Kidney (tissue), 14 donors: ENCODE results near the gene SPSB3. TPM values are rescaled to one million over a fixed set of nuclear protein-coding genes. Genes with fewer than 3 reads are reported as not detected.
A peak's percentile ranks its signal among the peaks of the same experiment; 100 is the strongest.

Experiments
- DNase-seq, 5 donors: peaks; one replicate each; pipeline ENCODE4 v3.0.0-alpha.2; 2013 to 2020
- FAIRE-seq: peaks from 2 replicates; lab custom pipeline; 2012; peaks lifted over from hg19 to GRCh38; lab: Jason Lieb, UNC
- H3K27ac ChIP-seq, 2 donors: one replicate each; pipeline ENCODE4 v1.7.0; 2013; ENCODE audit warnings: low read depth in 2 of 2, low read length in 2 of 2, inconsistent platforms in 1 of 2
- H3K27me3 ChIP-seq: one replicate; pipeline ENCODE4 v1.7.1; 2013; ENCODE audit warnings: low read length, inconsistent platforms; ENCODE audit not compliant: control insufficient read depth, insufficient read depth
- H3K36me3 ChIP-seq, 3 donors: one replicate each; pipeline versions ENCODE4 v1.7.0 to v1.7.1; 2013; ENCODE audit warnings: low read length in 3 of 3, control low read depth in 1 of 3, inconsistent platforms in 1 of 3; ENCODE audit not compliant: insufficient read depth in 3 of 3, control insufficient read depth in 2 of 3
- H3K4me1 ChIP-seq, 3 donors: one replicate each; pipeline versions ENCODE4 v1.7.0 to v1.7.1; 2013; ENCODE audit warnings: low read length in 3 of 3, inconsistent platforms in 1 of 3, low read depth in 1 of 3; ENCODE audit not compliant: control insufficient read depth in 2 of 3, insufficient read depth in 2 of 3
- H3K4me3 ChIP-seq, 3 donors: one replicate each; pipeline versions ENCODE4 v1.7.0 to v1.8.1; 2013; ENCODE audit warnings: low read length in 3 of 3, control low read depth in 1 of 3, inconsistent platforms in 1 of 3
- H3K9ac ChIP-seq, 3 donors: one replicate each; pipeline versions ENCODE4 v1.7.0 to v1.7.1; 2013; ENCODE audit warnings: low read length in 3 of 3, control low read depth in 1 of 3, inconsistent platforms in 1 of 3
- H3K9me3 ChIP-seq, 3 donors: one replicate each; pipeline versions ENCODE4 v1.7.0 to v1.7.1; 2013; ENCODE audit warnings: low read length in 3 of 3, control low read depth in 1 of 3, inconsistent platforms in 1 of 3; ENCODE audit not compliant: control insufficient read depth in 2 of 3, insufficient read depth in 1 of 3
- intact Hi-C: fragments of 100-400 bp; cut with DNase I; formaldehyde crosslinking; loops from one replicate; pipeline ENCODE4 v1.11.1; 2022
- polyA plus RNA-seq: library from polyadenylated mRNA; stranded (reverse); fragments of 350-450 nt; fragmentation: Illumina TruSeq; extraction: RNeasy Lipid Tissue Mini Kit (QIAGEN cat#74804); gene quantifications from one replicate; pipeline ENCODE4 v1.2.3, GENCODE V29; 2014; ENCODE audit warnings: low read depth, low replicate concordance; ENCODE audit not compliant: insufficient read depth
- total RNA-seq: library from RNA; stranded (reverse); fragmentation: NEBNext Ultra II Directional; extraction: Animal tissue kit (Norgen Biotek cat#: 25700); gene quantifications from one replicate; pipeline ENCODE4 v1.2.1, GENCODE V29; 2021
- TF ChIP-seq, protein P1 (sequence below): IDR thresholded peaks from 3 replicates; pipeline ENCODE4 v1.5.1; 2012; ENCODE audit warnings: mild to moderate bottlenecking, moderate library complexity, borderline replicate concordance; ENCODE audit not compliant: insufficient read depth; ENCODE audit errors: extremely low read depth
- donor health status: control.
- donor health status: control.
- donor health status: control.
- donor health status: control.
- donor health status: control.
- donor health status: DM: yes; HTN: yes; CAD: no.
- donor health status: Normal renal cell carcinoma (clear cell type).

SPSB3 gene
- total and polyA plus RNA-seq, 2 donors from 2014 or later = 55.1 to 57.7 TPM

DNA sequence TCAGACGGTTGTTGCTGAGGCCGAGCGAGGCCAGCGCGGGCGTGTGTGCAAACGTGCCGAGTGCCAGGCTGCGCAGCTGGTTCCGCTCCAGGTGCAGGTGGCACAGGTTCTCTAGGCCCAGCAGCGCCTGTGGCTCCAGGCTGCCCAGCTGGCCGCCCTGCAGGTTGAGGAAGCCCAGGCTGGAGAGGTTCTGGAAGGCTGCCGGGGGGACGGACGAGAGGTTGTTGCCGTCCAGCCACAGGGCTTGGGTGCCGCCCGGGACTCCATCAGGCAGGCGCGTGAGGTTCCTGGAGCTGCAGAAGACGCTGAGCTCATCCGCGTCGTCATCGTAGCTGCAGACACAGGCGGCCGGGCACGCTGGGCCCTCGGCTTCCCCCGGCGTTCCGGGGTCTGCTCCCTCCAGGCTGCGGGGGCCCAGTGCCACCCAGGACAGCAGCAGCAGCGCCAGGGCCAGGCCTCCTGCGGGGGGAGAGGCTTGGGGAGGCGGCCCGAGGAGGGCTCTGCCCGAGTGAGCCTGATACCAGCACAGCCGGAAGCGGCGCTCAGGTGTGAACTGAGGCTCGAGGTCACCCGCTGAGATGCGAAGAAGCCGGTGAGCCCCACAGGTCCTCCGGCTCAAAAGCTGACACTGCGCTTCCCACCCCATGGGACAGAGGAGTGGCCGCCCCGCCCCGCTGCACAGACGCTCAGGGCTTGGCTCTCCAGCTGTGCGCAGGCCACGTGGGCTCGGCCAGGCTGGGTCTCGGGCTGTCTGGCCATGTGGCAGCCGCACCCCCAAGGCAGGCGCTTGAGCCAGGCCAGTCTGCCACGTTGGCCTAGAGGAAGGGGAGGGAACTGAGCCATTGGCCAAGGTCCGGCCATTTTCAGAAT is 9.8 kb upstream of the SPSB3 start:
- no peak overlapping the region for H3K27ac ChIP-seq
- DNase-seq = peak in 4 of 5 donors; percentile 29 to 72 (median 42)

GRCh38 chr16:1791256-1791942 is 9.0 kb upstream of the SPSB3 start:
- DNase-seq = peak in 1 of 5 donors; percentile 66
- no peaks in the 10 kb centered on the region for H3K9me3 ChIP-seq
- FAIRE-seq = no peak

More for the DNA sequence above, 9.8 kb upstream of the SPSB3 start:
- Histone ChIP-seq H3K27me3 (no peaks in the 10 kb centered on the region), H3K4me1 (no peaks in the 10 kb centered on the region), H3K9ac (no peak overlapping the region), H3K36me3 (no peaks in the 10 kb centered on the region), H3K4me3 (no peak overlapping the region), H3K9me3 (no peaks in the 10 kb centered on the region)
- intact Hi-C loops = no loop called here
- no peak for FAIRE-seq
- TF ChIP-seq, protein P1, sequence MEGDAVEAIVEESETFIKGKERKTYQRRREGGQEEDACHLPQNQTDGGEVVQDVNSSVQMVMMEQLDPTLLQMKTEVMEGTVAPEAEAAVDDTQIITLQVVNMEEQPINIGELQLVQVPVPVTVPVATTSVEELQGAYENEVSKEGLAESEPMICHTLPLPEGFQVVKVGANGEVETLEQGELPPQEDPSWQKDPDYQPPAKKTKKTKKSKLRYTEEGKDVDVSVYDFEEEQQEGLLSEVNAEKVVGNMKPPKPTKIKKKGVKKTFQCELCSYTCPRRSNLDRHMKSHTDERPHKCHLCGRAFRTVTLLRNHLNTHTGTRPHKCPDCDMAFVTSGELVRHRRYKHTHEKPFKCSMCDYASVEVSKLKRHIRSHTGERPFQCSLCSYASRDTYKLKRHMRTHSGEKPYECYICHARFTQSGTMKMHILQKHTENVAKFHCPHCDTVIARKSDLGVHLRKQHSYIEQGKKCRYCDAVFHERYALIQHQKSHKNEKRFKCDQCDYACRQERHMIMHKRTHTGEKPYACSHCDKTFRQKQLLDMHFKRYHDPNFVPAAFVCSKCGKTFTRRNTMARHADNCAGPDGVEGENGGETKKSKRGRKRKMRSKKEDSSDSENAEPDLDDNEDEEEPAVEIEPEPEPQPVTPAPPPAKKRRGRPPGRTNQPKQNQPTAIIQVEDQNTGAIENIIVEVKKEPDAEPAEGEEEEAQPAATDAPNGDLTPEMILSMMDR = no peak

DNA sequence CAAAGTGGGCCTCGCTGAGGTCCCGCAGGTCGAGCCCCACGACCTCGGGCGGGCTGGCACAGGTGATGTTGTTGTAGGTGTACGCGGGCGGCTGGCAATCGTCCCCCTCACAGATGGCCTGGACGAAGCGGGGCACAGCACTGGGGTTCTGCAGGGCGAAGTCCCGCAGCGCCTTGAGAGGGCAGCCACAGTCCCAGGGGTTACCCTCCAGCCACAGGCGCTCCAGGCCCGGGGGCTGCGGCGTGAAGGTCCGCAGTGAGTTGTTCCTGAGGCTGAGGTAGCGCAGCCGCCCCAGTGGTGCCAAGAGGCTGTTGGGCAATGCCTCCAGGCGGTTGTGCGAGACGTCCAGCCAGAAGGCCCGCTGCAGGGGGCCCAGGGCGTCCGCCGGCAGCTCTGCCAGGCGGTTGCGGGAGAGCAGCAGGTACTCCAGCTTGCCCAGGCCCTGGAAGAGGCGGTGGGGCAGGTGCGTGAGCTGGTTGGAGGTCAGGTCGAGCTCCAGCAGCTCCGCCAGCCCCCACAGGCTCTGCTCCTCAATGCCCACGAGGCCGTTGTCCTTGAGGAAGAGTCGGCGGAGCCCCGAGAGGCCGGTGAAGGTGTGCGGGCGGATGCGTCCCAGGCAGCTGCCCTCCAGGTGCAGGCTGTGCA is 8.4 kb upstream of the SPSB3 start:
- H3K27me3 ChIP-seq = no peaks in the 10 kb centered on the region
- H3K4me1 ChIP-seq = no peaks in the 10 kb centered on the region
- no peak overlapping the region for H3K27ac ChIP-seq
- TF ChIP-seq, protein P1 = no peak
- no peaks in the 10 kb centered on the region for H3K9me3 ChIP-seq
- no peak overlapping the region for H3K9ac ChIP-seq
- H3K4me3 ChIP-seq = no peak overlapping the region
- no peaks in the 10 kb centered on the region for H3K36me3 ChIP-seq
- FAIRE-seq = no peak
- DNase-seq = peak in 1 of 5 donors; percentile 68
- intact Hi-C loops = no loop called here

More at GRCh38 chr16:1791256-1791942, 9.0 kb upstream of the SPSB3 start:
- no peaks in the 10 kb centered on the region for H3K36me3 ChIP-seq
- H3K4me1 ChIP-seq = no peaks in the 10 kb centered on the region
- intact Hi-C loops = no loop called here
- H3K9ac ChIP-seq = no peak overlapping the region
- H3K27ac ChIP-seq = no peak overlapping the region
- TF ChIP-seq, protein P1 = no peak
- H3K27me3 ChIP-seq = no peaks in the 10 kb centered on the region
- no peak overlapping the region for H3K4me3 ChIP-seq
